Adrenal gland (tissue), 5 donors: ENCODE data around the gene PERM1.

Source experiments
- CTCF ChIP-seq, 6 experiments: fragments of 450-650 bp in 4 of 6; fragments of 200-600 bp in 2 of 6; sonication (generic) in 1 of 6; IDR thresholded peaks; 1 replicate in 5 of 6; 2 replicates in 1 of 6; pipeline versions ENCODE4 v1.5.1 to v1.8.0; 2016 to 2021; ENCODE audit warnings: antibody characterized with exemption in 6 of 6, mild to moderate bottlenecking in 2 of 6, moderate library complexity in 1 of 6
- POLR2A ChIP-seq, 2 donors: fragments of 450-650 bp; IDR thresholded peaks; one replicate each; pipeline ENCODE4 v1.6.1; 2017; ENCODE audit warnings: antibody characterized with exemption in 2 of 2, mild to moderate bottlenecking in 2 of 2, moderate library complexity in 1 of 2
- donor health status: DM: no; HTN: no; CAD: no.

GRCh38 chr1:928825-929661, 52.9 kb downstream of the PERM1 start:
- TF ChIP-seq CTCF (IDR thresholded peaks at IDR 0.05): no peak
- TF ChIP-seq POLR2A (IDR thresholded peaks at IDR 0.05): no peak
